ENCODE data around the gene TJP1.
"Not testable (repeated sequence)": the region's sequence is repeated elsewhere in the genome, so short reads cannot be mapped to it uniquely, and the experiment has no call there.

The TJP1 gene

GRCh38 chr15:29838352-29839010 lies 16.2 kb upstream of the TJP1 start:
- DNase-seq: no peak

DNA sequence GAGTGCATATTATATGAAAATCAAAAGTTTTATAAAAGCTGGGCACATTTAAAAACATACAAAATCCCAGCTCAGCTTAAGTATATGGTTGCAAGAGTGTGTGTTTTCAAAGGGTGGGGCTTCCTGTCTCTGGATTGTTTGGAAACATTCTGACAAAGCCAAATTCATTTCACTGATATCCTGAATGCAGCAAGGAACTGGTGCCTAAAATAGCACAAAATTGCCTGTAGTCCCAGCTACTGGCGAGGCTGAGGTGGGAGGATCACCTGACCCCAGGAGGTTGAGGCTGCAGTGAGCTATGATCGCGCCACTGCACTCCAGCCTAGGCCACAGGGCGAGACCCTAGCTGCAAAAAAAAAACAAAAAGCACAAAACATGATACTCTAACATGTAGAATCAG lies 13.0 kb upstream of the TJP1 start:
- no peak for DNase-seq

GRCh38 chr15:29832709-29833108 lies 10.4 kb upstream of the TJP1 start:
- DNase-seq: no peak

- DNase-seq: no peak
Measured at GRCh38 chr15:29826908-29827820, 4.9 kb upstream of the TJP1 start.

DNA sequence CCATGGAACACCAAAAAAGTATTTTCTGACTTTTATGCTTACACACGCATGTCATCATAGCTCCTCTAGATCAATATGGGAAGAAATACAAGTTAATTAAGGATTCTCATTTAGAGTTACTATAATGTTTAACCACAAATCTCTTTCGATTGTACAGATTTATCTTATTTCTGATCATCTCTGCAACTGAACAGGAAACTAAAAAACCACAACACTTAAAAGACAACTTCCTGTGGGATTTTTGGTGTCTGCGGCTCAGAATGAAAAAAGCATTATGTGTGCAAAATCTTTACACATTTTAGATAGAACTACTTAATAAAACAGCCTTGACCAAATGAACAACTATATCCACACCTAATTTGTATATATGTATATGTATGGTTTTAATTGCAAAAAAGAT lies 3.0 kb upstream of the TJP1 start:
- peak; percentile 75 for DNase-seq

- no peak for DNase-seq
Measured at GRCh38 chr15:29822684-29823459, 604 bp upstream of the TJP1 start.

DNA sequence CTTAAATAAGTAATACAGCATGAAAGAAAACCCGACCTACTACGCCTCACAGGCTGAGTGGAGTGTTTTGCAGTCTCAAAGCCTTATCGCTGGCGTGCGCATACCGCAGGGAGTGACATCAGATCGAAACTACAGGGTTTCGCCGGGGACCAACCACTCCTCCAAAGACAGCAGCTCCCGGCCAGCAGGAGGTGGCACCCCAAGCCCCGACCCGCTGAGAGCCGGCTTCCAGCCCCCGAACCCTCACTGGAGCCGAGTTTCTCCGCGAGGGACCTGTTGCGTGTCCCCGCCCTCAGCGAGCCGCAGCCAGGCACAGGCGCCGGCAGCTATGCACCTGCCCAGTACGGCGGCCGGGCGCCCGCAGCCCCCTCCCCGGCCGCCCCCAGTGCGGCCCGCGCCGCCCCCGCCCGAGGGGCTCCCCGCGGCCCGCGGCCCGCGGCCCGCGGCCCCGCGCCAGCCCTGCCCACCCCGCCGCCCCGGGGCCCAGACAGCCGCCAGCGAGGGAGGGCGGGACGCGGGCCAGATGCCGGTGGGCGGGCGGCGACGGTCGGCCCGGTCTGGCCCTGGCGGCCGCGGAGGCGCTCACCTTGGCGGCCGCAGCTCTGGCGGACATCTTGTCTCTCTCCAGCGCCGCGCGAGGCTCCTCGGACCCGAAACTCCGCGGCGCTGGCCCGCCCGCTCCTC lies 710 bp downstream of the TJP1 start:
- peak; percentile 11 for DNase-seq

DNA sequence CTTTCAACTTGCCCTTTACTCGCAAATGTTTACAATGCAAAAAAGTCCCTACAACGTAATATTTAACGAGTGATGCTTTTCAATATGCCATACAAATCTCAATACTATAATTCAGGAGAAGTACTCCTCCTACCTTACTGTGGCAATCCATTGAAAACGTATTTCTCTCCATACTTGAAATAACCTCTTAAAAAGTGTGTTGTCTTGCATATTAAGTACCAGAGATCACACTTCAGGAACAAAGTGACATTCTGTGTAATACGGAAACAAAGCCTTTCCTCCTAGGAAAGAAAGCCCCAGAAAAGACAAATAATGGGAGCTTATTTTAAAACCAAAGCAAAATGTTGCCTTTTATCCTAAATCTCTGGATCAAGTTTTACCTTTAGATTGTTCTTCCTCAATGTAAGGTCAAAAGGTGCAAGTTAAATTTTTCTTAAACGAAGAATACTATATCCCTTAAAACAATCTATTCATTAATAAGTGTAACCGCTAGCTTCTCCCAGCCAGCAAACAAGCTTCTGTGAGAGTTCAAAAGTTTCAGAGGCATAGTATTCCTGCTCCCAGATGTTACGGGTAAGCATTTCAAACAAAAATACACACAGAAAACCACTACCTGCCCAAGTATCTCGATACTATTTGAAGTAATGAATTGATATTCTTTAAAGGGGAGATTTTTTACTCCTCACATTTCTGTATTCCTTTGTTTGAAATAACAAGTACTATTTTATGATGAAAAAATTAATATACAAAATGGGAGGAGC lies 1.7 kb downstream of the TJP1 start:
- no peak for DNase-seq

- no peak for DNase-seq
Measured at GRCh38 chr15:29819979-29820378, 2.3 kb downstream of the TJP1 start.

GRCh38 chr15:29818141-29818540 lies 4.1 kb downstream of the TJP1 start:
- no peak for DNase-seq

DNA sequence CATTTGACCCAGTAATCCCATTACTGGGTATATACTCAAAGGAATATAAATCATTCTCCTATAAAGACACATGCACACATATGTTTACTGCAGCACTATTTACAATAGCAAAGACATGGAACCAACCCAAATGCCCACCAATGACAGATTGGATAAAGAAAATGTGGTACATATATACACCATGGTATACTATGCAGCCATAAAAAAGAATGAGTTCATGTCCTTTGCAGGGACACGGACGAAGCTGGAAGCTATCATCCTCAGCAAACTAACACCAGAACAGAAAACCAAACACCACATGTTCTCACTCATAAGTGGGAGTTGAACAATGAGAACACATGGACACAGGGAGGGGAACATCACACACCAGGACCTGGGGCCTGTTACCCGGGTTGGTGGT lies 4.8 kb downstream of the TJP1 start:
- not testable (repeated sequence) for DNase-seq

GRCh38 chr15:29815000-29815710 lies 7.1 kb downstream of the TJP1 start:
- DNase-seq: no peak

DNA sequence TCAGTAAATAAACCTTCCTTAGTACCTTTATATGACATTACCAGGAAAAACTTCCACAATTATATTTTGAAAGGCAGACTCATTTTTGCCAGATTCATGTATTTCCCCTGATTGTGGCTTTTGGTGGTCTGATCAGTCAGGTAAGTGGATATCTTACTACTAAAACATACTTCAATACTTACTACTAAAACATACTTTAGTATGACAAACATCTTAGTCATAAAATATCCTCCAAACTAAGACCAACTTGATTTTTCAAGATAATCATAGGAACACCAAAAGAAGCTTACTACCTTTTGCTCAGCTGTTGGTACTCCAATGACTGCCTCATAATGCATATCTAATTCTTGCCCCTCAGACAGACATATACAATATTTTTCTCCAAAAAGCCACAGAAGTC lies 9.3 kb downstream of the TJP1 start:
- DNase-seq: no peak

- no peak for DNase-seq
Measured at GRCh38 chr15:29812384-29812694, 9.9 kb downstream of the TJP1 start.

- no peak for DNase-seq
Measured at GRCh38 chr15:29811691-29812383, 10.4 kb downstream of the TJP1 start.

DNA sequence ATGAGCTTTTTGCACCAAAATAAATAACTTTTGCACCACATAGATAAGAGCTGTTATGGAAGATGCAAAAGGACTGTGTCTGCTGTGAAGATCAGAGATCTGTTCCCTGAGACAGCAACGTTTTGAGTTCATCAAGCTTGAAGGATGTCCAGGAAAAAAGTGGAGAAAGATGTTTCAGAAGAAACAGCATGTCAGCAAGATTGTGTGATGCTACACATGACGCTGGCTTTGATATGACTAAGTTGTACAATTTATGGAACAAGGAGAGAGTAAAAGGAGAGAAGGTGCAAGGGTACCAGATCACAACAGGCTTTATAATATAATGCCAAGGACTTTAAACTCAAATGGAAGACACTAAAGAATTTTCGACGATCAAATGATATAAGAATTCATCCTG lies 16.6 kb downstream of the TJP1 start:
- DNase-seq: no peak

DNA sequence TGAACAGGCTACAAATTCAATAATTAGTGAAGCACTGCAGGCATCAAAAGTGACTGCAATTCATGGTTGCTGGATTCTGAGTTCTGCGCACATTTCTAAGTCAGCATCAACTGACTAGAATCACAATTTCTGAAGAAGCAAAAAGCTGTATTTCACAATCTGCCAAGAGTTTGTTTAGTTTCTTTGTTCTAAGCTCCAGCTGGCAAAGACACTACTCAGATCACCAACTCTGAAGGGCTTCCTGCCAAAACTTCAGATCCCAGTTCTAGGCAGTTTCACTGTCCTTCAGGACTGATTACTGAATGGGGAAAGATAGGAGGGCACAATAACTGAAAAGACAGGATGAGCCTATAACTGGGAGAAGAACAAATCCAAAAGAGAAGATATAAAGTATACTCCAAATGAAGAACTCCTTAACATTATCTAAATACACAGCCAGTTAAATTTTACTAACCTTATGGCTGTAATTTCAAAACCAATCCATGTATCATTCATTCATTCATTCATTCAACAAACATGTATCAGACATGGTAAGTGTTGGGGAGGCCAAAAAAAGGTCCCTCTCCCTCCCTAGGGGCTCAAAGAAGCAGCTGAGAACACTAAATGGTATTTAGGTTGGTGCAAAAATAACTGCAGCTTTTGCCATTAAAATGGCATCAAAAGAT lies 17.1 kb downstream of the TJP1 start:
- no peak for DNase-seq

- no peak for DNase-seq
Measured at GRCh38 chr15:29802411-29802810, 19.9 kb downstream of the TJP1 start.

DNA sequence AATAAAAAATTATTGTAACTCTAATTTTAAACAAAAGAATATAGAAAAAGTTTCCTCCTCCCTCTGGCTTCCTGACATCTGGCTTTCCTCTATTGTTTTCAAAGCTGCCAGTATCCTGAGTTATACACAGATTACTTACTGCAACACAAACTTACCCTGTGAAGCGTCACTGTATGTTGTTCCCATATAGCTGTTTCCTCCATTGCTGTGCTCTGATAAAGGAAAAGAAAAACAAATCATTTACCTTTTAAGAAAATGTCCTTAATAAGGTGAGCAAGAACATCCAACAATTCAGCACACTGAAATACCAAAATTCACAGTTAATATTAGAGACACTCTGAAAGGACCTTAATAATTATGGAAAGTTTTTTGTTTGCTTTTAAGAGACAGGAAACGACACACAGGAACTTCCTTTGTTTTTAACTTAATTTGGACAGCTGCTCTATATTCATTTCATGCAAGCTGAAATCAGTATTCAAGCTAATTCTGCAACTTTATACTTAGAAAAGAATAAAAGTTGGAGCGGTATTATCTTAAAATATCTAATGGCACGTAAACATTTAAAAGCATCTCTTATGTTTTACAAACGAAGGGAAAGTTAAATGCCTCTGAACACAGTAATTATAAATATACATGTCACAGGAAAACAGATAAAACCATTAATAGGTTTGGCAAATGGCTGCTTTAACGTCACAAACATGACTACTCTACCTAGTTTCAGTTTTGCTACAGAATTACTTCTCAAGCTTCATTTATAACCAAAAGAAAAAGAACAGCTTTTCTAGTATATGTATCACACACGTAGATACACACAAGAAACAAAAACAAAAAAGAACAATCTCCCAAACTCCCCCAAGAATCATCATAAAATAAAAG lies 21.5 kb downstream of the TJP1 start:
- DNase-seq: no peak
